ENCODE data around the gene FBXO47.

DNA sequence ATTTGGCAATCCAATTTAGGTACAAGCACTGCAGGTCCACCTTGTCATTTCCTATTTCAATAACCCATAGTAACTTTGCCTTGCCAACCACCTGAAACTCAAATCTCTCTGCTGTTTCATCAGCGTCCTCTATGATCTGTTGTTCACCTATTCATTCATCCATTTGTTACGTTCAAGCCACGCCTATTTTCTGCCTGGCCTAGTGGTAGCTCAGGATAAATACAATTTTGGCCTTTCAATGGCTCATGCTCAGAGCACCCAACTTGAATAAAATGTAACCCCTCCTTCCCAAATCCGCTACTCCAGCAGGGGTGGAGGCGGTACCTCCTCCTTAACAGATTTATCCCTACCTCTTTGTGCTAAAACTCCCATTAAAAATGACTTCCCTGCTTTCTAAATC is 3.6 kb upstream of the FBXO47 start:
- no peak for TF ChIP-seq POLR2A (IDR thresholded peaks at IDR 0.05; ENCODE audit: low read depth, low read length)
- TF ChIP-seq SMC3 (IDR thresholded peaks at IDR 0.05; ENCODE audit: low read depth, low read length), result no peak
- no peak for TF ChIP-seq RCOR1 (IDR thresholded peaks at IDR 0.05; ENCODE audit: insufficient replicate concordance, low read length)
- TF ChIP-seq, protein P1, sequence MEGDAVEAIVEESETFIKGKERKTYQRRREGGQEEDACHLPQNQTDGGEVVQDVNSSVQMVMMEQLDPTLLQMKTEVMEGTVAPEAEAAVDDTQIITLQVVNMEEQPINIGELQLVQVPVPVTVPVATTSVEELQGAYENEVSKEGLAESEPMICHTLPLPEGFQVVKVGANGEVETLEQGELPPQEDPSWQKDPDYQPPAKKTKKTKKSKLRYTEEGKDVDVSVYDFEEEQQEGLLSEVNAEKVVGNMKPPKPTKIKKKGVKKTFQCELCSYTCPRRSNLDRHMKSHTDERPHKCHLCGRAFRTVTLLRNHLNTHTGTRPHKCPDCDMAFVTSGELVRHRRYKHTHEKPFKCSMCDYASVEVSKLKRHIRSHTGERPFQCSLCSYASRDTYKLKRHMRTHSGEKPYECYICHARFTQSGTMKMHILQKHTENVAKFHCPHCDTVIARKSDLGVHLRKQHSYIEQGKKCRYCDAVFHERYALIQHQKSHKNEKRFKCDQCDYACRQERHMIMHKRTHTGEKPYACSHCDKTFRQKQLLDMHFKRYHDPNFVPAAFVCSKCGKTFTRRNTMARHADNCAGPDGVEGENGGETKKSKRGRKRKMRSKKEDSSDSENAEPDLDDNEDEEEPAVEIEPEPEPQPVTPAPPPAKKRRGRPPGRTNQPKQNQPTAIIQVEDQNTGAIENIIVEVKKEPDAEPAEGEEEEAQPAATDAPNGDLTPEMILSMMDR (conservative IDR thresholded peaks at IDR 0.05; ENCODE audit: low read depth, low read length), result no peak
- no peak for TF ChIP-seq RFX5 (IDR thresholded peaks at IDR 0.05; ENCODE audit: low read depth, low read length)
- TF ChIP-seq FOS (IDR thresholded peaks at IDR 0.05; ENCODE audit: low read depth, low read length), result no peak
- no peak for TF ChIP-seq RAD21 (IDR thresholded peaks at IDR 0.05; ENCODE audit: low read length)
- TF ChIP-seq MXI1 (IDR thresholded peaks at IDR 0.05; ENCODE audit: borderline replicate concordance, low read depth, low read length), result no peak
- TF ChIP-seq, protein P2, sequence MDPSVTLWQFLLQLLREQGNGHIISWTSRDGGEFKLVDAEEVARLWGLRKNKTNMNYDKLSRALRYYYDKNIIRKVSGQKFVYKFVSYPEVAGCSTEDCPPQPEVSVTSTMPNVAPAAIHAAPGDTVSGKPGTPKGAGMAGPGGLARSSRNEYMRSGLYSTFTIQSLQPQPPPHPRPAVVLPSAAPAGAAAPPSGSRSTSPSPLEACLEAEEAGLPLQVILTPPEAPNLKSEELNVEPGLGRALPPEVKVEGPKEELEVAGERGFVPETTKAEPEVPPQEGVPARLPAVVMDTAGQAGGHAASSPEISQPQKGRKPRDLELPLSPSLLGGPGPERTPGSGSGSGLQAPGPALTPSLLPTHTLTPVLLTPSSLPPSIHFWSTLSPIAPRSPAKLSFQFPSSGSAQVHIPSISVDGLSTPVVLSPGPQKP (IDR thresholded peaks at IDR 0.05; ENCODE audit: borderline replicate concordance, low read depth, low read length), result no peak
- TF ChIP-seq MAZ (IDR thresholded peaks at IDR 0.05; ENCODE audit: borderline replicate concordance, low read depth, low read length), result no peak
- TF ChIP-seq, protein P3, sequence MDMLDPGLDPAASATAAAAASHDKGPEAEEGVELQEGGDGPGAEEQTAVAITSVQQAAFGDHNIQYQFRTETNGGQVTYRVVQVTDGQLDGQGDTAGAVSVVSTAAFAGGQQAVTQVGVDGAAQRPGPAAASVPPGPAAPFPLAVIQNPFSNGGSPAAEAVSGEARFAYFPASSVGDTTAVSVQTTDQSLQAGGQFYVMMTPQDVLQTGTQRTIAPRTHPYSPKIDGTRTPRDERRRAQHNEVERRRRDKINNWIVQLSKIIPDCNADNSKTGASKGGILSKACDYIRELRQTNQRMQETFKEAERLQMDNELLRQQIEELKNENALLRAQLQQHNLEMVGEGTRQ (IDR thresholded peaks at IDR 0.05; ENCODE audit: low read depth, low read length), result no peak
- no peak for TF ChIP-seq MAFK (IDR thresholded peaks at IDR 0.05; ENCODE audit: low read depth, low read length)
- no peak for TF ChIP-seq CHD1 (IDR thresholded peaks at IDR 0.05; ENCODE audit: low read depth, low read length)
